Measurements from ENCODE around the gene RIOX2.
"Not testable (repeated sequence)": the region's sequence is repeated elsewhere in the genome, so short reads cannot be mapped to it uniquely, and the experiment has no call there.

RIOX2 gene

GRCh38 chr3:97950360-97950759, 21.9 kb downstream of the RIOX2 start:
- no peak for FAIRE-seq

- FAIRE-seq: no peak
These were observed 22.5 kb downstream of the RIOX2 start for GRCh38 chr3:97949743-97950142.

- no peak for FAIRE-seq
These were observed 23.1 kb downstream of the RIOX2 start for GRCh38 chr3:97949110-97949485.

GRCh38 chr3:97948351-97949109, 23.7 kb downstream of the RIOX2 start:
- no peak for FAIRE-seq

- FAIRE-seq: no peak
These were observed 29.3 kb downstream of the RIOX2 start for GRCh38 chr3:97942801-97943546.

GRCh38 chr3:97940034-97940433, 32.2 kb downstream of the RIOX2 start:
- no peak for FAIRE-seq

- no peak for FAIRE-seq
These were observed 32.8 kb downstream of the RIOX2 start for GRCh38 chr3:97939401-97939800.

GRCh38 chr3:97938444-97938843, 33.8 kb downstream of the RIOX2 start:
- no peak for FAIRE-seq

GRCh38 chr3:97937205-97937604, 35.0 kb downstream of the RIOX2 start:
- FAIRE-seq: no peak

- FAIRE-seq: no peak
These were observed 36.4 kb downstream of the RIOX2 start for GRCh38 chr3:97935842-97936241.

- no peak for FAIRE-seq
These were observed 37.1 kb downstream of the RIOX2 start for GRCh38 chr3:97934980-97935695.

- FAIRE-seq: no peak
These were observed 39.8 kb downstream of the RIOX2 start for GRCh38 chr3:97932387-97932801.

GRCh38 chr3:97931218-97931617, 41.0 kb downstream of the RIOX2 start:
- FAIRE-seq: no peak

GRCh38 chr3:97930018-97930417, 42.2 kb downstream of the RIOX2 start:
- no peak for FAIRE-seq

GRCh38 chr3:97928986-97929385, 43.2 kb downstream of the RIOX2 start:
- no peak for FAIRE-seq

GRCh38 chr3:97927704-97928103, 44.5 kb downstream of the RIOX2 start:
- no peak for FAIRE-seq

- FAIRE-seq: no peak
These were observed 54.3 kb downstream of the RIOX2 start for GRCh38 chr3:97917813-97918536.

- FAIRE-seq: no peak
These were observed 55.7 kb downstream of the RIOX2 start for GRCh38 chr3:97916576-97916975.

- FAIRE-seq: no peak
These were observed 57.8 kb downstream of the RIOX2 start for GRCh38 chr3:97914388-97914787.

GRCh38 chr3:97911459-97911858, 60.8 kb downstream of the RIOX2 start:
- FAIRE-seq: no peak

- FAIRE-seq: no peak
These were observed 61.3 kb downstream of the RIOX2 start for GRCh38 chr3:97910931-97911351.

GRCh38 chr3:97910236-97910831, 61.9 kb downstream of the RIOX2 start:
- FAIRE-seq: not testable (repeated sequence)
